HG03280 (cell line): Measurements from ENCODE around the gene NLRX1.
"Not testable (repeated sequence)": the region's sequence is repeated elsewhere in the genome, so short reads cannot be mapped to it uniquely, and the experiment has no call there.

Experiments used
- ATAC-seq: cut with Tn5 transposase; IDR thresholded peaks from one replicate; pipeline ENCODE4 v1.9.1; 2021; ENCODE audit warnings: mild to moderate bottlenecking, moderate library complexity; ENCODE audit not compliant: unreplicated experiment

Gene NLRX1

GRCh38 chr11:119184399-119184798, 15.9 kb downstream of the NLRX1 start:
- ATAC-seq: not testable (repeated sequence)

GRCh38 chr11:119185981-119186634, 17.6 kb downstream of the NLRX1 start:
- no peak for ATAC-seq

- no peak for ATAC-seq
Measured at GRCh38 chr11:119187123-119187892, 18.8 kb downstream of the NLRX1 start.

- no peak for ATAC-seq
Measured at GRCh38 chr11:119188067-119188466, 19.5 kb downstream of the NLRX1 start.

- ATAC-seq: no peak
Measured at GRCh38 chr11:119188887-119189286, 20.4 kb downstream of the NLRX1 start.

GRCh38 chr11:119189393-119189792, 20.9 kb downstream of the NLRX1 start:
- no peak for ATAC-seq

- no peak for ATAC-seq
Measured at GRCh38 chr11:119190531-119190930, 22.0 kb downstream of the NLRX1 start.

- not testable (repeated sequence) for ATAC-seq
Measured at GRCh38 chr11:119191265-119191664, 22.7 kb downstream of the NLRX1 start.

GRCh38 chr11:119192111-119192510, 23.6 kb downstream of the NLRX1 start:
- ATAC-seq: no peak

GRCh38 chr11:119193001-119193400, 24.5 kb downstream of the NLRX1 start:
- no peak for ATAC-seq

- ATAC-seq: no peak
Measured at GRCh38 chr11:119193626-119194025, 25.1 kb downstream of the NLRX1 start.

- ATAC-seq: no peak
Measured at GRCh38 chr11:119194811-119195440, 26.4 kb downstream of the NLRX1 start.

- no peak for ATAC-seq
Measured at GRCh38 chr11:119195680-119196079, 27.2 kb downstream of the NLRX1 start.

- peak; percentile 78 for ATAC-seq
Measured at GRCh38 chr11:119196833-119197483, 28.4 kb downstream of the NLRX1 start.

- ATAC-seq: no peak
Measured at GRCh38 chr11:119198925-119199324, 30.4 kb downstream of the NLRX1 start.

GRCh38 chr11:119201236-119201635, 32.7 kb downstream of the NLRX1 start:
- not testable (repeated sequence) for ATAC-seq

GRCh38 chr11:119202554-119202953, 34.0 kb downstream of the NLRX1 start:
- no peak for ATAC-seq

- no peak for ATAC-seq
Measured at GRCh38 chr11:119204066-119204465, 35.5 kb downstream of the NLRX1 start.

GRCh38 chr11:119205080-119205479, 36.6 kb downstream of the NLRX1 start:
- ATAC-seq: no peak

GRCh38 chr11:119205574-119206510, 37.3 kb downstream of the NLRX1 start, which contains the start of gene CBL:
Gene CBL, plus strand, starts transcription at chr11:119206339. Its CDS starts 79 bp downstream, at chr11:119206418.
- peak; percentile 84 for ATAC-seq
